ENCODE data around the gene HOXC6. TPM values are rescaled to one million over a fixed set of nuclear protein-coding genes. Genes with fewer than 3 reads are reported as not detected.
A peak's percentile ranks its signal among the peaks of the same experiment; 100 is the strongest.

HOXC6 gene
- total RNA-seq, 2 experiments from 2014 or later = not detected

GRCh38 chr12:54001283-54002187 is 26.7 kb upstream of the HOXC6 start:
- no peaks in the 10 kb centered on the region for H3K36me3 Mint-ChIP-seq (ENCODE audit: low read depth)
- peaks cover 21% of the 10 kb centered on the region for H3K4me1 Mint-ChIP-seq
- no peak overlapping the region for H3K27ac Mint-ChIP-seq
- CTCF ChIA-PET = interaction anchor here (1.5 kb wide), 1 partner anchor 17 kb away, joined by 7 read pairs; the partner anchor contains the start of gene HOXC10
- no peak for DNase-seq
- POLR2A ChIA-PET = interaction anchor here (1.3 kb wide), 1 partner anchor 14 kb away, joined by 5 read pairs; no protein-coding TSS in a partner anchor
- no peaks in the 10 kb centered on the region for H3K9me3 Mint-ChIP-seq
- H3K27me3 Mint-ChIP-seq = peaks cover 97% of the 10 kb centered on the region
- H3K4me3 Mint-ChIP-seq = no peak overlapping the region

GRCh38 chr12:54002278-54002914 is 25.8 kb upstream of the HOXC6 start:
- Mint-ChIP-seq H3K4me3 (no peak overlapping the region), H3K4me1 (peaks cover 24% of the 10 kb centered on the region), H3K27me3 (peaks cover 97% of the 10 kb centered on the region), H3K36me3 (ENCODE audit: low read depth) (no peaks in the 10 kb centered on the region), H3K9me3 (no peaks in the 10 kb centered on the region), H3K27ac (no peak overlapping the region)
- ChIA-PET POLR2A (no interaction called here), CTCF (interaction anchor here (0.9 to 1.2 kb wide), 2 partner anchors 26 to 30 kb away, joined by 3 to 5 read pairs; no protein-coding TSS in a partner anchor)
- DNase-seq = no peak

GRCh38 chr12:54002915-54003389 is 25.3 kb upstream of the HOXC6 start:
- DNase-seq = no peak
- H3K27me3 Mint-ChIP-seq = peaks cover 97% of the 10 kb centered on the region
- H3K4me3 Mint-ChIP-seq = no peak overlapping the region
- POLR2A ChIA-PET = no interaction called here
- H3K36me3 Mint-ChIP-seq (ENCODE audit: low read depth) = no peaks in the 10 kb centered on the region
- H3K9me3 Mint-ChIP-seq = no peaks in the 10 kb centered on the region
- H3K27ac Mint-ChIP-seq = no peak overlapping the region
- peaks cover 21% of the 10 kb centered on the region for H3K4me1 Mint-ChIP-seq
- CTCF ChIA-PET = interaction anchor here (0.9 to 7.0 kb wide), 3 partner anchors 27 to 189 kb away, joined by 3 to 74 read pairs (median 5); partner anchors contain the start of gene SMUG1

- no peak for DNase-seq
- no peaks in the 10 kb centered on the region for H3K36me3 Mint-ChIP-seq (ENCODE audit: low read depth)
- CTCF ChIA-PET = interaction anchor here (0.9 to 7.0 kb wide), 5 partner anchors 14 to 212 kb away, joined by 4 to 74 read pairs (median 5); partner anchors contain the start of gene SMUG1
- no peaks in the 10 kb centered on the region for H3K9me3 Mint-ChIP-seq
- POLR2A ChIA-PET = no interaction called here
- no peak overlapping the region for H3K27ac Mint-ChIP-seq
- H3K27me3 Mint-ChIP-seq = peaks cover 96% of the 10 kb centered on the region
- H3K4me3 Mint-ChIP-seq = no peak overlapping the region
- H3K4me1 Mint-ChIP-seq = peaks cover 21% of the 10 kb centered on the region
These were observed 24.6 kb upstream of the HOXC6 start for GRCh38 chr12:54003625-54004024.

GRCh38 chr12:54004063-54004840 is 24.0 kb upstream of the HOXC6 start:
- Mint-ChIP-seq H3K27ac (no peak overlapping the region), H3K36me3 (ENCODE audit: low read depth) (peaks cover under 1% of the 10 kb centered on the region), H3K9me3 (no peaks in the 10 kb centered on the region), H3K4me1 (peaks cover 22% of the 10 kb centered on the region), H3K27me3 (peaks cover 93% of the 10 kb centered on the region), H3K4me3 (no peak overlapping the region)
- ChIA-PET POLR2A (no interaction called here), CTCF (interaction anchor here (0.9 to 7.0 kb wide), 8 partner anchors 13 to 211 kb away, joined by 3 to 74 read pairs (median 6); partner anchors contain the start of genes HOXC10, HOXC5 and SMUG1)
- no peak for DNase-seq

GRCh38 chr12:54004841-54005530 is 23.3 kb upstream of the HOXC6 start:
- ChIA-PET POLR2A (no interaction called here), CTCF (interaction anchor here (0.9 to 7.0 kb wide), 18 partner anchors 9 to 493 kb away, joined by 3 to 74 read pairs (median 6); partner anchors contain the start of genes HOXC10, HOXC5, NCKAP1L and SMUG1)
- Mint-ChIP-seq H3K4me3 (no peak overlapping the region), H3K36me3 (ENCODE audit: low read depth) (peaks cover 3% of the 10 kb centered on the region), H3K27ac (no peak overlapping the region), H3K9me3 (no peaks in the 10 kb centered on the region), H3K4me1 (peaks cover 25% of the 10 kb centered on the region), H3K27me3 (peaks cover 93% of the 10 kb centered on the region)
- no peak for DNase-seq

GRCh38 chr12:54005531-54005852 is 22.7 kb upstream of the HOXC6 start:
- H3K27ac Mint-ChIP-seq = no peak overlapping the region
- H3K9me3 Mint-ChIP-seq = no peaks in the 10 kb centered on the region
- H3K4me3 Mint-ChIP-seq = no peak overlapping the region
- H3K36me3 Mint-ChIP-seq (ENCODE audit: low read depth) = peaks cover 3% of the 10 kb centered on the region
- no peak for DNase-seq
- POLR2A ChIA-PET = interaction anchor here (0.8 to 1.0 kb wide), 2 partner anchors 47 to 196 kb away, joined by 3 read pairs; no protein-coding TSS in a partner anchor
- peaks cover 95% of the 10 kb centered on the region for H3K27me3 Mint-ChIP-seq
- CTCF ChIA-PET = interaction anchor here (0.6 to 7.0 kb wide), 20 partner anchors 9 to 492 kb away, joined by 3 to 74 read pairs (median 5); partner anchors contain the start of genes HOXC10, HOXC5, NCKAP1L and SMUG1
- peaks cover 23% of the 10 kb centered on the region for H3K4me1 Mint-ChIP-seq

GRCh38 chr12:54005853-54006558 is 22.2 kb upstream of the HOXC6 start:
- ChIA-PET CTCF (interaction anchor here (0.6 to 7.0 kb wide), 20 partner anchors 10 to 492 kb away, joined by 3 to 74 read pairs (median 5); partner anchors contain the start of genes HOXC10, HOXC5, NCKAP1L and SMUG1), POLR2A (interaction anchor here (0.8 to 1.5 kb wide), 3 partner anchors 46 to 202 kb away, joined by 3 to 4 read pairs (median 3); no protein-coding TSS in a partner anchor)
- Mint-ChIP-seq H3K27ac (no peak overlapping the region), H3K4me3 (peak overlapping the region; percentile 66), H3K9me3 (no peaks in the 10 kb centered on the region), H3K4me1 (peaks cover 25% of the 10 kb centered on the region), H3K36me3 (ENCODE audit: low read depth) (peaks cover 3% of the 10 kb centered on the region), H3K27me3 (peaks cover 95% of the 10 kb centered on the region)
- DNase-seq = peak; percentile 85

GRCh38 chr12:54006559-54007220 is 21.6 kb upstream of the HOXC6 start:
- POLR2A ChIA-PET = interaction anchor here (0.8 to 1.5 kb wide), 3 partner anchors 45 to 201 kb away, joined by 3 to 4 read pairs (median 4); no protein-coding TSS in a partner anchor
- Mint-ChIP-seq H3K36me3 (ENCODE audit: low read depth) (peaks cover 3% of the 10 kb centered on the region), H3K9me3 (no peaks in the 10 kb centered on the region), H3K27ac (no peak overlapping the region), H3K27me3 (peaks cover 95% of the 10 kb centered on the region), H3K4me3 (peak overlapping the region; percentile 66), H3K4me1 (peaks cover 31% of the 10 kb centered on the region)
- CTCF ChIA-PET = interaction anchor here (0.6 to 7.0 kb wide), 17 partner anchors 11 to 491 kb away, joined by 3 to 74 read pairs (median 6); partner anchors contain the start of genes HOXC10, HOXC5, NCKAP1L and SMUG1
- DNase-seq = no peak

GRCh38 chr12:54007538-54008259 is 20.5 kb upstream of the HOXC6 start:
- peaks cover 29% of the 10 kb centered on the region for H3K4me1 Mint-ChIP-seq
- no peak overlapping the region for H3K4me3 Mint-ChIP-seq
- peaks cover 94% of the 10 kb centered on the region for H3K27me3 Mint-ChIP-seq
- ChIA-PET POLR2A (interaction anchor here (1.1 kb wide), 1 partner anchor 184 kb away, joined by 4 read pairs; no protein-coding TSS in a partner anchor), CTCF (interaction anchor here (1.0 to 7.0 kb wide), 8 partner anchors 9 to 207 kb away, joined by 4 to 74 read pairs (median 13); partner anchors contain the start of genes HOXC10, HOXC5 and SMUG1)
- no peak overlapping the region for H3K27ac Mint-ChIP-seq
- peaks cover 3% of the 10 kb centered on the region for H3K36me3 Mint-ChIP-seq (ENCODE audit: low read depth)
- no peak for DNase-seq
- no peaks in the 10 kb centered on the region for H3K9me3 Mint-ChIP-seq
